HG03457 (cell line): ENCODE measurements around the gene PHLDA2.

Experiments
- ATAC-seq: cut with Tn5 transposase; IDR thresholded peaks from one replicate; pipeline ENCODE4 v1.9.1; 2021; ENCODE audit warnings: moderate number of reproducible peaks; ENCODE audit not compliant: unreplicated experiment

The PHLDA2 gene

GRCh38 chr11:2883979-2884815 lies 45.0 kb downstream of the PHLDA2 start:
- ATAC-seq: no peak

- no peak for ATAC-seq
Observed at GRCh38 chr11:2883640-2883978, 45.6 kb downstream of the PHLDA2 start.

GRCh38 chr11:2882396-2883110 lies 46.7 kb downstream of the PHLDA2 start:
- no peak for ATAC-seq

GRCh38 chr11:2881981-2882375 lies 47.2 kb downstream of the PHLDA2 start:
- no peak for ATAC-seq

GRCh38 chr11:2881076-2881980 lies 47.9 kb downstream of the PHLDA2 start:
- ATAC-seq: no peak

- ATAC-seq: no peak
Observed at GRCh38 chr11:2880646-2881045, 48.6 kb downstream of the PHLDA2 start.

- ATAC-seq: no peak
Observed at GRCh38 chr11:2878782-2879181, 50.4 kb downstream of the PHLDA2 start.
